Neuron (in vitro differentiated cells): Measurements from ENCODE around the gene SLC25A44.
"Not testable (repeated sequence)": the region's sequence is repeated elsewhere in the genome, so short reads cannot be mapped to it uniquely, and the experiment has no call there.

Experiments used
- H2AFZ ChIP-seq: one replicate; pipeline ENCODE4 v1.6.1; 2013; ENCODE audit warnings: low read depth, mild to moderate bottlenecking, inconsistent platforms, low read length, moderate library complexity
- H3K27me3 ChIP-seq: one replicate; pipeline ENCODE4 v1.6.1; 2013; ENCODE audit warnings: low read length; ENCODE audit not compliant: insufficient read depth
- H3K36me3 ChIP-seq: one replicate; pipeline ENCODE4 v1.6.1; 2013; ENCODE audit warnings: low read length; ENCODE audit not compliant: insufficient read depth
- H3K4me1 ChIP-seq: one replicate; pipeline ENCODE4 v1.6.1; 2013; ENCODE audit warnings: low read length; ENCODE audit not compliant: insufficient read depth
- H3K4me3 ChIP-seq: 2 replicates; pipeline ENCODE4 v1.5.1; 2013; ENCODE audit warnings: mild to moderate bottlenecking, low read length, moderate library complexity
- H3K9me3 ChIP-seq: one replicate; pipeline ENCODE4 v1.6.1; 2013; ENCODE audit warnings: low read length

SLC25A44 gene

DNA sequence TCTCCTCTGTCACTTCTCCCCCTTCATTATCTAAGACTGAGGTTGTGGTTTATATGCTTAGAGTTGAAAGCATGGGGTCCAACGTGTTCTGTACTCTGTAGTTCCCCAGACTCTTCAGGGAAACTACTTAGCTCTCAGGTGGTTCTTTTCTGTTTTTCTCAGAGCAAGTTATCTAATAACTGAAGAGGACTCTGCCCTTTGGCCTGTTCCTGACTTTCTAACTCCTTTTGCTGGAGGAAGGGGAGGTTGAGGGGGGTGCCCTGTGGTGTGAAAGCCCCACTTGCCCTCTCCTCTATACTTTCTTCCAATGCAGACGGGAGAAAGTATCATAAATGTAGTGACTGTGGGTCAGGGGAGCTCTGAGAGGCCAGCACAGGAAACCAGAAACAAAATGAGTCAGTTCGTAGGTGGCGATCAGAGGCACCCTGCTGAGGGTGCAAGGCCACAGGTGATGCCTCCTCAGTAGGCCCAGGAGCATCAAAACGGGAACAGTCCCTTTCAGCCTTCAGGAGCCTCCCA lies 5.0 kb downstream of the SLC25A44 start:
- no peaks in the 10 kb centered on the region for H3K9me3 ChIP-seq
- H3K4me1 ChIP-seq = peaks cover 8% of the 10 kb centered on the region
- H3K27me3 ChIP-seq = no peaks in the 10 kb centered on the region
- H3K4me3 ChIP-seq = no peak overlapping the region
- H3K36me3 ChIP-seq = peaks cover 15% of the 10 kb centered on the region
- H2AFZ ChIP-seq = no peak overlapping the region

DNA sequence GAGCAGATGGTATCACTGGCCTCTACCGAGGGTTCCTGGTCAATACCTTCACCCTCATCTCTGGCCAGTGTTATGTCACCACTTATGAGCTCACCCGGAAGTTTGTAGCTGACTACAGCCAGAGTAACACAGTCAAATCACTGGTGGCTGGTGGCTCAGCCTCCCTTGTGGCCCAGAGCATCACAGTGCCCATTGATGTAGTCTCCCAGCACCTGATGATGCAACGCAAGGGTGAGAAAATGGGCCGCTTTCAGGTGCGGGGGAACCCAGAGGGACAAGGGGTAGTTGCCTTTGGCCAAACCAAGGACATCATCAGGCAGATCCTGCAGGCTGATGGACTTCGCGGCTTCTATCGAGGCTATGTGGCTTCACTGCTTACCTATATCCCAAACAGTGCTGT lies 6.1 kb downstream of the SLC25A44 start:
- peaks cover 17% of the 10 kb centered on the region for H3K36me3 ChIP-seq
- no peaks in the 10 kb centered on the region for H3K9me3 ChIP-seq
- H3K4me1 ChIP-seq = no peaks in the 10 kb centered on the region
- no peaks in the 10 kb centered on the region for H3K27me3 ChIP-seq
- H3K4me3 ChIP-seq = no peak overlapping the region
- no peak overlapping the region for H2AFZ ChIP-seq

DNA sequence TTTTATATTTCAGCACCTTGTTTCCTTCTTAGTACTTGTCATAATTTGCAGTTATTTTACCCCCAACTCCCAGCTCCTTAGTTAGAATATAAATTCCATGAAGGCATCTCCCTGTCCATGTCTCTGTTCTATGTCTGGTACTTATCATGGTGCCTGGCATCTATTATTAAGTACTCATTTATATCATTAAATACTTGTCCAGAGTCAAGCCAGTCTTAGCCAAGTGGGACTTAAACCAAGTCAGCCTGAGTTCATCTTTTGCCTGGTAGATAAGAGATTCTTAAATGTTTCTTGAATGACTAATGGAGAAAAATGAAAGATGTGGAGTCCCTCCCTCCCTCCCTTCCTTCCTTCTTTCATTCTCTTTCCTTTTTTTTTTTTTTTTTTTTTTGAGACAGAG lies 9.4 kb downstream of the SLC25A44 start:
- H3K9me3 ChIP-seq = no peaks in the 10 kb centered on the region
- no peaks in the 10 kb centered on the region for H3K4me1 ChIP-seq
- no peak overlapping the region for H2AFZ ChIP-seq
- H3K4me3 ChIP-seq = no peak overlapping the region
- H3K36me3 ChIP-seq = peaks cover 26% of the 10 kb centered on the region
- no peaks in the 10 kb centered on the region for H3K27me3 ChIP-seq

DNA sequence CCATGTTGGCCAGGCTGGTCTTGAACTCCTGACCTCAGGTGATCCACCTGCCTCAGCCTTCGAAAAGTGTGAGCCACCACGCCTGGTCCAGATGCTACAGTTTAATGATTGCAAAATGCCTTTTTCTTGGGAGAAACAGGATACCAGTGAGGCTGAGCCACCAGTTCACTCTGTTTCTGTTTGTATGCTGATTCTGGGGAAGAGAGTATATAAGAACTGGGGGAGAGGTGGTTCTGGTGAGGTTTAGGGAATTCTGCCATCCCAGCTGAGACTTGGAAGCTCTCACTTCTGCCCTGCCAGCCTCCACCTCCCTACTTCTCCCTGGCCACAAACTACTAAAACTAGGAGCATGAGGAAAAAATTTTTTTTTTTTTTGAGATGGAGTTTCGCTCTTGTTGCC lies 10.8 kb downstream of the SLC25A44 start:
- H3K9me3 ChIP-seq = no peaks in the 10 kb centered on the region
- no peaks in the 10 kb centered on the region for H3K27me3 ChIP-seq
- H3K4me3 ChIP-seq = no peak overlapping the region
- peaks cover 27% of the 10 kb centered on the region for H3K36me3 ChIP-seq
- H3K4me1 ChIP-seq = no peaks in the 10 kb centered on the region
- no peak overlapping the region for H2AFZ ChIP-seq

DNA sequence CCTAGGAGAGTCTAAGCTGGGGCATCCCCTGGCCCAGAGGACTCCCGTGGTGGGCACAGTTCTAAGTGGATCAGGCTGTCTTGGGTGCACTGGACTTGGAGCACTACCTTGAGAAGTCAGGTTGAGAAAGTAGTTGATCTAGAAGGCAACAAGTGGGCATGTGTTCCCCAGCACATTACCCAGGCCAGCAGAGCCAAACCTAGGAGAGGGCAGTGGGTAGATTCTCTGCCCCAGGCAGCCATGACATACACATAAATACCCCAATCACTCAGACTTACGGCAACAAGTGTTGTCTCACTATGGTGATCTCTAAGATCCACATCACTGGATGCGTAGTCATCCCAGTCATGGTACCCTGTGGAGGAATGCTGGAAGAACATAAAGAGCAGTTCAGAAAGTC lies 17.3 kb downstream of the SLC25A44 start:
- Histone ChIP-seq H3K4me3 (no peak overlapping the region), H3K36me3 (peaks cover 39% of the 10 kb centered on the region), H2AFZ (no peak overlapping the region), H3K9me3 (no peaks in the 10 kb centered on the region), H3K4me1 (peaks cover 10% of the 10 kb centered on the region), H3K27me3 (no peaks in the 10 kb centered on the region)

DNA sequence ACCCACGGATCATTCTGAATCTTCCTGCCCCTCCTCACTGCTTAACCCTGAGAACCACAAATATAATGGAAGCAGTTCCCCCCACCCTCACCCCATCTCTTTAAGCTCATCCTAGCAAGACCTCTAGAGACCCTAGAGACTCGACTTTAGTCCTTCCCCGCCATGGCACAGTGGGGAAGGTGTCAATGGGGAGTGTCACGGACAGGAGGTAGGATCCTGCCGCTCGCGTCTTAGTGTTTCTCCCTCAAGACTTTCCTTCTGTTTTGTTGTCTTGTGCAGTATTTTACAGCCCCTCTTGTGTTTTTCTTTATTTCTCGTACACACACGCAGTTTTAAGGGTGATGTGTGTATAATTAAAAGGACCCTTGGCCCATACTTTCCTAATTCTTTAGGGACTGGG lies 18.2 kb downstream of the SLC25A44 start:
- Histone ChIP-seq H3K27me3 (no peaks in the 10 kb centered on the region), H3K36me3 (peaks cover 36% of the 10 kb centered on the region)

DNA sequence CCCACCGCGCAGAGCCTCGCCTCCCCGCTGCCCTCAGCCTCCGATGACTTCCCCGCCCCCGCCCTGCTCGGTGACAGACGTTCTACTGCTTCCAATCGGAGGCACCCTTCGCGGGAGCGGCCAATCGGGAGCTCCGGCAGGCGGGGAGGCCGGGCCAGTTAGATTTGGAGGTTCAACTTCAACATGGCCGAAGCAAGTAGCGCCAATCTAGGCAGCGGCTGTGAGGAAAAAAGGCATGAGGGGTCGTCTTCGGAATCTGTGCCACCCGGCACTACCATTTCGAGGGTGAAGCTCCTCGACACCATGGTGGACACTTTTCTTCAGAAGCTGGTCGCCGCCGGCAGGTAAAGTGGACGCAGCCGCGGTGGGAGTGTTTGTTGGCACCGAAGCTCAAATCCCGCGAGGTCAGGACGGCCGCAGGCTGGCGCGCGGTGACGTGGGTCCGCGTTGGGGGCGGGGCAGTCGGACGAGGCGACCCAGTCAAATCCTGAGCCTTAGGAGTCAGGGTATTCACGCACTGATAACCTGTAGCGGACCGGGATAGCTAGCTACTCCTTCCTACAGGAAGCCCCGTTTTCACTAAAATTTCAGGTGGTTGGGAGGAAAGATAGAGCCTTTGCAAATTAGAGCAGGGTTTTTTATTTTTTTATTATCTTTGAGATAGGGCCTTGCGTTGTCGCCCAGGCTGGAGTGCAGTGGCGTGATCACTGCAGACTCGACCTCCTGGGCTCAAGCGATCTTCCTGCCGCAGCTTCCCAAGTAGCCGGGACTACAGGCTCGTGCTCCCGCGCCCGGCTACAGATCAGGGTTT lies 19.1 kb downstream of the SLC25A44 start, which contains the start of gene PMF1:
Gene PMF1, plus strand, starts transcription at position 175 of the 811 bp plus-strand sequence. Its CDS starts 9 bp downstream, at position 184.
- Histone ChIP-seq H2AFZ (peak within 1 kb of the TSS; percentile 90), H3K36me3 (peaks cover 31% of the 10 kb centered on the region), H3K9me3 (no peaks in the 10 kb centered on the region)

More for the DNA sequence above, 18.2 kb downstream of the SLC25A44 start:
- no peaks in the 10 kb centered on the region for H3K9me3 ChIP-seq
- peak overlapping the region; percentile 99 for H3K4me3 ChIP-seq
- H2AFZ ChIP-seq = peak overlapping the region; percentile 90
- H3K4me1 ChIP-seq = peaks cover 10% of the 10 kb centered on the region

DNA sequence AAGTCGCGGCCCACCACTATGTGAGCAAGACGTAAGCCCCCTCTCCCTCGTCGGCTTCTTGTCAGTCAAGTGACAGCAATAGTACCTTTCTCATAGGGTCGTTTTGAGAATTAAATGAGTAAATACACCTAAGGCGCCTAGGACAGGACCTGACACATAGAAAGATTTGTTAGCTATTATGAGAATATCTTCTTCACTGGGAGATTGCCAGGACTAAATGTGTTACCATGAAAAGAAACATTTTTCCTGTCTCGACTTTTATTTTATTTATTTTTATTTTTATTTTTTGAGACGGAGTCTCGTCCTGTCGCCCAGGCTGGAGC lies 19.7 kb downstream of the SLC25A44 start:
- Histone ChIP-seq H2AFZ (peak overlapping the region; percentile 35), H3K4me1 (peaks cover 10% of the 10 kb centered on the region), H3K27me3 (no peaks in the 10 kb centered on the region), H3K36me3 (peaks cover 31% of the 10 kb centered on the region), H3K4me3 (peak overlapping the region; percentile 99), H3K9me3 (no peaks in the 10 kb centered on the region)

More for the DNA sequence above, 19.1 kb downstream of the SLC25A44 start, which contains the start of gene PMF1:
- no peaks in the 10 kb centered on the region for H3K27me3 ChIP-seq
- peak within 1 kb of the TSS; percentile 99 for H3K4me3 ChIP-seq
- H3K4me1 ChIP-seq = peaks cover 10% of the 10 kb centered on the region

DNA sequence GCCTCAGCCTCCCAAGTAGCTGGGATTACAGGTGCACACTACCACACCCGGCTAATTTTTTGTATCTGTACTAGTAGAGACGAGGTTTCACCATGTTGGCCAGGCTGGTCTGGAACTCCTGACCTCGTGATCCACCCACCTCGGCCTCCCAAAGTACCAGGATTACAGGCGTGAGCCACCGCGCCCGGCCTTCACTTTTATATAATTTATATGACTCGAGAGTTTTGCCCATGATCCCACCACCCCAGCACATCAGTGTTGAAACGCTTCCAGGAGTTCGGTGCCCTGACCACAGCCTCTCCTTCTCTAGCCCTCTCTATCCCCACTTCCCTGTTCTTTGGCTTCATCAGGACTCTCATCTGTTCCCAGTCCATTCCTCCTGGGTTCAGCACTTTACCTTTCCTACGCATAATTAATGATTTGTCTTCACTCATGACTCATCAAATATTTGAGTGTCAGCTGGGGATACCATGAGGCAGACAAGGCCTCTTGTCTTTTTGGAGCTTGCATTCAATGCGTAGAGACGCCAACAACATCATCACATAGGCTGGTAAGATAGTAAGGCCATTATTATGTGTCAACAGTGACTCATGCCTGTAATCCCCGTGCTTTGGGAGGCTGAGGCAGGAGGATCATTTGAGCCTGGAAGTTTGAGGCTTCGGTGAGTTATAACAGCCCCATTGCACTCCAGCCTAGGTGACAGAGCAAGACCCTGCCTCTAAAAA lies 20.3 kb downstream of the SLC25A44 start:
- H3K36me3 ChIP-seq = peaks cover 27% of the 10 kb centered on the region
- H3K27me3 ChIP-seq = no peaks in the 10 kb centered on the region
- H3K4me1 ChIP-seq = peaks cover 10% of the 10 kb centered on the region
- H3K4me3 ChIP-seq = peak overlapping the region; percentile 99
- no peaks in the 10 kb centered on the region for H3K9me3 ChIP-seq
- H2AFZ ChIP-seq = no peak overlapping the region

DNA sequence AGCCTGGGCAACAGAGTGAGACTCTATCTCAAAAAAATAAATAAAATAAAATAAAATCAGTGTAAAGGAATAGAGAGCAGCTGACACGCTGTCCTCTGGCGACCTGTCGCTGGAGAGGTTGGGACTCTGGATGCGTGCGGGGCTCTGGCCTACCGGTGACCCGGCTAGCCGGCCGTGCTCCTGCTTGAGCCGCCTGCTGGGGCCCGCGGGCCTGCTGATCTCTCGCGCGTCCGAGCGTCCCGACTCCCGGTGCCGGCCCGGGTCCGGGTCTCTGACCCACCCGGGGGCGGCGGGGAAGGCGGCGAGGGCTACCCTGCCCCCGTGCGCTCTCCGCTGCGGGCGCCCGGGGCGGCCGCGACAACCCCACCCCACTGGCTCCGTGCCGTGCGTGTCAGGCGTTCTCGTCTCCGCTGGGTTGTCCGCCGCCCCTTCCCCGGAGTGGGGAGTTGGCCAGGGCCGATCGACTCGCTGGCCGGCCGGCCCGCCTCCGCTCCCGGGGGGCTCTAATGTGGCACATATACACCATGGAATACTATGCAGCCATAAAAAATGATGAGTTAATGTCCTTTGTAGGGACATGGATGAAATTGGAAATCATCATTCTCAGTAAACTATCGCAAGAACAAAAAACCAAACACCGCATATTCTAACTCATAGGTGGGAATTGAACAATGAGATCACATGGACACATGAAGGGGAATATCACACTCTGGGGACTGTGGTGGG lies 22.6 kb downstream of the SLC25A44 start:
- H2AFZ ChIP-seq, H3K27me3 ChIP-seq, H3K9me3 ChIP-seq, H3K4me3 ChIP-seq, H3K4me1 ChIP-seq: not testable (repeated sequence)
- peaks cover 21% of the 10 kb centered on the region for H3K36me3 ChIP-seq

DNA sequence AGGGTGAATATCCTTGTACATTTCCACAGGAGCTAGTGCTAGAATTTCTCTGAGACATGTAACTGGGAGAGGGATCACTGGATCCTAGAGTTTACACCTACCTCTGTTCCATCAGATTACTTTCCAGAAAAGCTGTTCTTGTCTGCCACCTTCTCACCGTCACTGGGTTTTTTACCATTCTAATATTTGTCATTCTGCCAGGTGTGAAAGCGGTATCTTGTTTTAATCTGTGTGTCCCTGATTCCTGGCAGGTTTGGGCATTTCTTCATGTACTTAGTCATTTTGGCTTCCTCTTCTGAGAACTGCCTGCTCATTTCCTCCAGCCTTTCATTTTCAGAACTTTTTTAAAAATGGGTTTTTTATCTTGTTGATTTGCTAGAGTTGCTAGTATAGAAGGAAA lies 24.0 kb downstream of the SLC25A44 start:
- H3K4me1 ChIP-seq = peaks cover 3% of the 10 kb centered on the region
- no peak overlapping the region for H2AFZ ChIP-seq
- H3K36me3 ChIP-seq = peaks cover 26% of the 10 kb centered on the region
- H3K27me3 ChIP-seq = no peaks in the 10 kb centered on the region
- no peaks in the 10 kb centered on the region for H3K9me3 ChIP-seq
- H3K4me3 ChIP-seq = no peak overlapping the region

DNA sequence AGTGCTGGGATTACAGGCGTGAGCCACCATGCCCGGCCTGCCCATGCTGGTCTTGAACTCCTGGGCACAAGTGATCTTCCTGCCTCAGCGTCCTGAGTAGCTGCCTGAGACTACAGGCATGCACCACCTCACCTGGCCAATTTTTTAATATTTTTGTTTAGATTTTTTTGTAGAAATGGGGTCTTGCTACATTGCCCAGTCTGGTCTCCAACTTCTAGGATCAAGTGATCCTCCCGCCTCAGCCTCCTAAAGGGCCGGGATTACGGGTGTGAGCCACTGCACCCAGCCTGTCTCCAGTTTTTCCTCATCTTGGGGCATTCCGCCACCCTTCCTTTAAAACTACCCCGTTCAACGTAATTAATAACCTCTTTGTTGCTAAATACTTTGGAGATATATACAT lies 26.3 kb downstream of the SLC25A44 start:
- Histone ChIP-seq H2AFZ (no peak overlapping the region), H3K4me3 (no peak overlapping the region), H3K4me1 (peaks cover under 1% of the 10 kb centered on the region), H3K27me3 (no peaks in the 10 kb centered on the region), H3K9me3 (no peaks in the 10 kb centered on the region), H3K36me3 (peaks cover 32% of the 10 kb centered on the region)
